Peyer's patch (tissue), 4 donors: Measurements from ENCODE around the gene RAPGEF1.

ENCODE experiments used
- POLR2A ChIP-seq, 2 donors: fragments of 450-650 bp; IDR thresholded peaks; one replicate each; pipeline ENCODE4 v1.5.1; 2017; ENCODE audit warnings: antibody characterized with exemption in 2 of 2, mild to moderate bottlenecking in 2 of 2, moderate library complexity in 2 of 2
- TF ChIP-seq, protein P1 (sequence below), 6 experiments: fragments of 450-650 bp in 4 of 6; fragments of 200-600 bp in 2 of 6; sonication (generic) in 1 of 6; IDR thresholded peaks; one replicate each; pipeline ENCODE4 v1.5.1; 2017 to 2019; ENCODE audit warnings: antibody characterized with exemption in 6 of 6, mild to moderate bottlenecking in 3 of 6, moderate library complexity in 1 of 6

DNA sequence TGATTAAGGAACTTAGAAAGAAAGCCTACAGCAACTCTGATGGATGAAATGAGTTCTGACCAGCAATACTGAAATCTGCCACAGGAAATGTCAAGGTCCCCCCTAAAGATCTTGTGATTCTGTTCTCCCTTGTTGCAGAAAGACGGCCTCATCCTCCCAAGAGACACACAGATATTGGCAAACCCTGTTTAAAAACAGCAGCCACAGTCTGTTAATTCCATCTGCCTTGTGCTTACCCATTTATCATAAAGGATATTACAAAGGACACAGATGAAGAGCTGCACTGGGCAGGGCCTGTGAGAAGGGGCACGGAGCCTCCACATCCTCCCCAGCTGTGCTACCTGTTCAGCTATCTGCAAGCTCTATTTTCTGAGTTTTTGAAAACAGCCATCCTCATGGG is 15.2 kb downstream of the RAPGEF1 start:
- no peak for TF ChIP-seq POLR2A (IDR thresholded peaks at IDR 0.05)
- TF ChIP-seq, protein P1, sequence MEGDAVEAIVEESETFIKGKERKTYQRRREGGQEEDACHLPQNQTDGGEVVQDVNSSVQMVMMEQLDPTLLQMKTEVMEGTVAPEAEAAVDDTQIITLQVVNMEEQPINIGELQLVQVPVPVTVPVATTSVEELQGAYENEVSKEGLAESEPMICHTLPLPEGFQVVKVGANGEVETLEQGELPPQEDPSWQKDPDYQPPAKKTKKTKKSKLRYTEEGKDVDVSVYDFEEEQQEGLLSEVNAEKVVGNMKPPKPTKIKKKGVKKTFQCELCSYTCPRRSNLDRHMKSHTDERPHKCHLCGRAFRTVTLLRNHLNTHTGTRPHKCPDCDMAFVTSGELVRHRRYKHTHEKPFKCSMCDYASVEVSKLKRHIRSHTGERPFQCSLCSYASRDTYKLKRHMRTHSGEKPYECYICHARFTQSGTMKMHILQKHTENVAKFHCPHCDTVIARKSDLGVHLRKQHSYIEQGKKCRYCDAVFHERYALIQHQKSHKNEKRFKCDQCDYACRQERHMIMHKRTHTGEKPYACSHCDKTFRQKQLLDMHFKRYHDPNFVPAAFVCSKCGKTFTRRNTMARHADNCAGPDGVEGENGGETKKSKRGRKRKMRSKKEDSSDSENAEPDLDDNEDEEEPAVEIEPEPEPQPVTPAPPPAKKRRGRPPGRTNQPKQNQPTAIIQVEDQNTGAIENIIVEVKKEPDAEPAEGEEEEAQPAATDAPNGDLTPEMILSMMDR (IDR thresholded peaks at IDR 0.05): peak in 1 of 6 experiments; percentile 57
